SK-N-SH treated with all-trans-retinoic acid at 6 μM for 48 hours (cell line): ENCODE measurements around the gene SCN4A.

Experiments used
- ATAC-seq: fragments of 200-7000 bp; cut with Tn5 transposase; 3 replicates; pipeline ENCODE4 v1.9.1; 2020; ENCODE audit warnings: mild to moderate bottlenecking, moderate library complexity
- ARNTL ChIP-seq: fragments of 450-650 bp; formaldehyde crosslinking; IDR thresholded peaks from 2 replicates; pipeline ENCODE4 v1.5.0; 2020; ENCODE audit warnings: low read depth, mild to moderate bottlenecking, moderate library complexity, borderline replicate concordance
- BACH2 ChIP-seq: fragments of 250-450 bp; sonication (Bioruptor Pico); IDR thresholded peaks from 2 replicates; pipeline ENCODE4 v1.9.0; 2021; ENCODE audit warnings: mild to moderate bottlenecking, borderline replicate concordance
- CREB5 ChIP-seq: fragments of 250-450 bp; sonication (Bioruptor Pico); IDR thresholded peaks from 2 replicates; pipeline ENCODE4 v1.5.1; 2020; ENCODE audit warnings: low read depth, mild to moderate bottlenecking, moderate library complexity
- CSDC2 ChIP-seq: fragments of 250-450 bp; sonication (Bioruptor Pico); IDR thresholded peaks from 2 replicates; pipeline ENCODE4 v1.5.0; 2020; ENCODE audit warnings: mild to moderate bottlenecking, moderate library complexity
- CSRNP3 ChIP-seq: fragments of 250-450 bp; sonication (Bioruptor Pico); IDR thresholded peaks from 2 replicates; pipeline ENCODE4 v1.5.1; 2021; ENCODE audit warnings: mild to moderate bottlenecking, moderate library complexity
- ESRRG ChIP-seq: fragments of 250-450 bp; sonication (Bioruptor Pico); IDR thresholded peaks from 2 replicates; pipeline ENCODE4 v1.6.1; 2021; ENCODE audit warnings: mild to moderate bottlenecking
- GLIS3 ChIP-seq: fragments of 250-450 bp; sonication (Bioruptor Pico); IDR thresholded peaks from 2 replicates; pipeline ENCODE4 v1.5.0; 2020; ENCODE audit warnings: mild to moderate bottlenecking, moderate library complexity
- ISL1 ChIP-seq: fragments of 250-450 bp; sonication (Bioruptor Pico); IDR thresholded peaks from 2 replicates; pipeline ENCODE4 v2.1.2; 2022; ENCODE audit warnings: mild to moderate bottlenecking, moderate library complexity
- OSR1 ChIP-seq: fragments of 250-450 bp; sonication (Bioruptor Pico); IDR thresholded peaks from 2 replicates; pipeline ENCODE4 v1.8.0; 2022; ENCODE audit warnings: moderate library complexity, mild to moderate bottlenecking, inconsistent platforms
- PATZ1 ChIP-seq: fragments of 250-450 bp; sonication (Bioruptor Pico); IDR thresholded peaks from 2 replicates; pipeline ENCODE4 v1.8.0; 2020; ENCODE audit warnings: mild to moderate bottlenecking, moderate library complexity, borderline replicate concordance
- POU6F1 ChIP-seq: fragments of 250-450 bp; sonication (Bioruptor Pico); IDR thresholded peaks from 2 replicates; pipeline ENCODE4 v1.8.0; 2021; ENCODE audit warnings: low read depth, mild to moderate bottlenecking, moderate library complexity, borderline replicate concordance
- PPARA ChIP-seq: fragments of 250-450 bp; sonication (Bioruptor Pico); IDR thresholded peaks from 2 replicates; pipeline ENCODE4 v1.5.0; 2020; ENCODE audit warnings: mild to moderate bottlenecking, borderline replicate concordance
- RARB ChIP-seq: fragments of 250-450 bp; sonication (Bioruptor Pico); IDR thresholded peaks from 2 replicates; pipeline ENCODE4 v1.8.0; 2021; ENCODE audit warnings: mild to moderate bottlenecking, moderate library complexity
- SNAI2 ChIP-seq: fragments of 250-450 bp; sonication (Bioruptor Pico); IDR thresholded peaks from 2 replicates; pipeline ENCODE4 v1.5.0; 2020; ENCODE audit warnings: mild to moderate bottlenecking, moderate library complexity
- TOX ChIP-seq: fragments of 250-450 bp; sonication (Bioruptor Pico); IDR thresholded peaks from 2 replicates; pipeline ENCODE4 v1.8.0; 2021; ENCODE audit warnings: mild to moderate bottlenecking, moderate library complexity, borderline replicate concordance
- TSHZ2 ChIP-seq: fragments of 250-450 bp; sonication (Bioruptor Pico); IDR thresholded peaks from 2 replicates; pipeline ENCODE4 v1.5.0; 2020; ENCODE audit warnings: mild to moderate bottlenecking, moderate library complexity
- ZC3H10 ChIP-seq: fragments of 250-450 bp; sonication (Bioruptor Pico); IDR thresholded peaks from 2 replicates; pipeline ENCODE4 v1.5.1; 2021; ENCODE audit warnings: mild to moderate bottlenecking, moderate library complexity
- ZFP3 ChIP-seq: fragments of 250-450 bp; sonication (Bioruptor Pico); IDR thresholded peaks from 2 replicates; pipeline ENCODE4 v1.5.0; 2020; ENCODE audit warnings: mild to moderate bottlenecking, moderate library complexity
- ZFP30 ChIP-seq: fragments of 450-650 bp; formaldehyde crosslinking; IDR thresholded peaks from 2 replicates; pipeline ENCODE4 v1.5.0; 2022; ENCODE audit warnings: mild to moderate bottlenecking, moderate library complexity
- ZNF565 ChIP-seq: fragments of 450-650 bp; formaldehyde crosslinking; conservative IDR thresholded peaks from 2 replicates; pipeline ENCODE4 v1.5.0; 2020; ENCODE audit warnings: low read depth, mild to moderate bottlenecking, moderate library complexity
- ZNF70 ChIP-seq: fragments of 450-650 bp; formaldehyde crosslinking; IDR thresholded peaks from 2 replicates; pipeline ENCODE4 v1.5.0; 2020; ENCODE audit warnings: mild to moderate bottlenecking, moderate library complexity
- ZNF8 ChIP-seq: fragments of 450-650 bp; formaldehyde crosslinking; IDR thresholded peaks from 2 replicates; pipeline ENCODE4 v1.5.0; 2020; ENCODE audit warnings: mild to moderate bottlenecking, moderate library complexity

The SCN4A gene

GRCh38 chr17:63941751-63942150, 31.0 kb downstream of the SCN4A start:
- ATAC-seq: no peak

GRCh38 chr17:63941162-63941561, 31.6 kb downstream of the SCN4A start:
- ATAC-seq: no peak
- TF ChIP-seq TSHZ2 (no peak), POU6F1 (CRISPR knock-in tag) (no peak), CSDC2 (CRISPR knock-in tag) (no peak), ZNF565 (CRISPR knock-in tag) (no peak), ZFP30 (CRISPR knock-in tag) (no peak), CSRNP3 (CRISPR knock-in tag) (no peak), CREB5 (CRISPR knock-in tag) (no peak), ISL1 (no peak), ZC3H10 (CRISPR knock-in tag) (no peak), ZFP3 (CRISPR knock-in tag) (no peak), RARB (CRISPR knock-in tag) (no peak), ARNTL (CRISPR knock-in tag) (no peak), ZNF8 (no peak), ESRRG (CRISPR knock-in tag) (no peak), ZNF70 (CRISPR knock-in tag) (no peak), PATZ1 (CRISPR knock-in tag) (no peak)

More at GRCh38 chr17:63941751-63942150, 31.0 kb downstream of the SCN4A start:
- TF ChIP-seq ZNF70 (CRISPR knock-in tag) (no peak), ZFP3 (CRISPR knock-in tag) (no peak), GLIS3 (no peak), CSDC2 (CRISPR knock-in tag) (no peak), PPARA (CRISPR knock-in tag) (no peak), ARNTL (CRISPR knock-in tag) (no peak), ZNF565 (CRISPR knock-in tag) (no peak), ESRRG (CRISPR knock-in tag) (no peak), ZNF8 (no peak), BACH2 (CRISPR knock-in tag) (no peak)

GRCh38 chr17:63940584-63940983, 32.1 kb downstream of the SCN4A start:
- TF ChIP-seq GLIS3: no peak
- no peak for TF ChIP-seq RARB (CRISPR knock-in tag)
- no peak for TF ChIP-seq PPARA (CRISPR knock-in tag)
- TF ChIP-seq ZNF70 (CRISPR knock-in tag): no peak
- no peak for TF ChIP-seq ZFP30 (CRISPR knock-in tag)
- TF ChIP-seq ZC3H10 (CRISPR knock-in tag): no peak
- no peak for TF ChIP-seq CSDC2 (CRISPR knock-in tag)
- no peak for TF ChIP-seq TSHZ2
- TF ChIP-seq ZFP3 (CRISPR knock-in tag): no peak
- TF ChIP-seq SNAI2 (CRISPR knock-in tag): no peak
- TF ChIP-seq TOX (CRISPR knock-in tag): no peak
- no peak for TF ChIP-seq OSR1 (CRISPR knock-in tag)
- ATAC-seq: no peak
